HG02938 (cell line): ENCODE data around the gene PLOD2.
A peak's percentile ranks its signal among the peaks of the same experiment; 100 is the strongest.

Experiments used
- ATAC-seq: cut with Tn5 transposase; IDR thresholded peaks from one replicate; pipeline ENCODE4 v1.9.1; 2021; ENCODE audit warnings: mild to moderate bottlenecking, moderate library complexity; ENCODE audit not compliant: unreplicated experiment

PLOD2 gene

DNA sequence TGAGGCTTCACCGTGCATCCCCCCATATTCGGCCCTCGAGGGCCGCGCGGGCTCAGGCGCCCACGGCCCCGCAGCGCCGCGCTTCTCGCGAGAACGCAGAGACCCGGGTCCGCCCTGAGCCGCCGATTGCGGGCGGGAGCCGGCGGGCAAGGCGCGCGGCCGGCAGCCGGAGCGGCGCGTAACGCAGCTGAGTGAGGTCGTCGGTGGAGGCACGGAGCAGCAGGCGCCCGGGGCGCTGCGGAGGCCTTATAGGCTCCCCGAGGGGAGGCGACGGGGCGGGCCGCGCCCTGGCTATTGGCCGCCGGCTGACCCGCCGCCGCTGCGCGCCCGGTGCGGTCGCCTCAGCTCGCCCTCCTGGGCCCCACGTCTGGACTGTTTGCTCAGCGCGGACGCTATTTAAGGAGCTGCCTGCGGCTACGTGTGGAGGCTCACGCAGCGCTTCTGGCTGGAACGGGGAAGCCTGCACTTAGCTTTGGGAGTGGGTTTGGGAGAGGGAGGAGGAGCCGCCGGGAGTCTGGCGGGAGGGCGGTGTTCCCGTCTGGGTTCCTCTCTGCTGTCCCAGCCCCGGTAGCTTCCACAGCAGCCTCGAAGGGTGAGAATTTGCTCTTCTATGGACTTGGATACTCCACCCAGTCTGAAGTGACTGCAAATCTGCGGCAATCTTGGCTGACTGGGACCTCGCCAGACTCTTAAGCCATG is at the start of gene PLOD2:
Gene PLOD2 (minus strand): TSS at position 221 of the 699 bp plus-strand sequence. CDS start 195 bp downstream, at position 26.
- ATAC-seq, result peak; percentile 42

GRCh38 chr3:146209371-146209770 is 48.4 kb upstream of the PLOD2 start:
- no peak for ATAC-seq

DNA sequence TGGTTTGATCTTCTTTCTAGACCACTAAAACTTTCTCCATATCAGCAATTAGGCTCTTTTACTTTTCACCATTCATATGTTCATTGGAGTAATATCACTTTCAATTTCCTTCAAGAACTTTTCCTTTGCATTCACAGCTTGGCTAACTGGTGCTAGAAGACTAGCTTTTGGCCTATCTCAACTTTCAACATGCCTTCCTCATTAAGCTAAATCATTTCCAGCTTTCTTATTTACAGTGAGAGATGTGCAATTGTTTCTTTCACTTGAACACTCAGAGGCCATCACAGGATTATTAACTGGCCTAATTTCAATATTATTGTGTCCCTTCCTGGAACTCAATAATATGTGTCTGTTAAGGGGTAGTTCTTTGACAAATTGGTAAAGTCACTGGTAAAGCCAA is 42.8 kb upstream of the PLOD2 start:
- ATAC-seq, result no peak

DNA sequence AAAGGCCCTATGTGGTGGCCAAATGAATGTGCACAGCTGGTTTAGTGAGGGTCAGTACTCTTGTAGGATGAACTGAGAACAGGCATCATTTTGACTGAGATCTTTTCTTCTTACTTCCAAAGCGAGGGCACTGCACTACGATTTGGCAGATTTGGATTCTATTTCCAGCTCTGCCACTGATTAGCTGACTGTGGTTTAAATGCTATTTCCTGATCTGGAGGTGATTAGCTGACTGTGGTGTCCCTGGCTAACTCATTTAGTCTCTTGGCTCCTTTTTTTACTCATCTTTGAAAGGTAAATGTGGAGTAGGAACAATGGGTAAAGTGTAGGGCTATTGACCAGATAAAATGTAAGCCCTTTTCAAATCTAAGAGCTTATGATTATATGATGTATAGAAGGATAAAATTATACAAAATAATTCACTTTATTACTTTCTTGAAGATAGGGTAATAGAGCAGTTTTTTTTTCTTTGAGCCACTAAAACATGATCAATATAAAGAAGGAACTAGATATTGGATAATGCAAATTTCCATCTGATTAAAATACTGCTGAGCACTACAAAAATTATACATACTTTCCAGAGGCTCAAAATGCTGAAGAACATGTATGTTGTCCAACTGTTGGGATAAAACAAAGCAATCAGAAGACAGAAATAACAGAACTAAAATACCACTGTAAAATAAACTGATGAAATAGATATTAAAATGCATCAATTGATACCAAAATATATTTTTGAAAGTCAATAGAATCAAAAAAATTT is 39.7 kb upstream of the PLOD2 start:
- no peak for ATAC-seq

DNA sequence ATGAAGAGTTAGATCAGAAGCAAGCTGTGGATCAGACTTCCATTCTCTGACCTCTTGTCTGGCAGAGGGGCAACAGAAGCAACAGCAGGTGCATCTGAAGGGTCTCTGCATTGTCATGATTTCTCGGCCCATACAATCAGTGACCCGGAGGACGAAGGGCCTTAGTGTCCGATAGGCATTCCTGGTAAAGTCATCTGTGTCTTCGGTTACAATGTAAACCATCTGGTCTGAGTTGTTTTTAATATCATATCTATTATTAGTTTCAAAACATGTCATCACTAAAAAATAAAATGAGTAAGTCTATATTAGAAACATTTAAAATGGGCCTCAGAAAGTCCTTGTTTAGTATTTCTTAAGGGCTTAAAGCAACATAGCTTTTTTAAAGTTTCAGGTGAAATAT is 38.8 kb upstream of the PLOD2 start:
- ATAC-seq, result no peak

- ATAC-seq, result no peak
Observed at GRCh38 chr3:146196789-146197188, 35.8 kb upstream of the PLOD2 start.

DNA sequence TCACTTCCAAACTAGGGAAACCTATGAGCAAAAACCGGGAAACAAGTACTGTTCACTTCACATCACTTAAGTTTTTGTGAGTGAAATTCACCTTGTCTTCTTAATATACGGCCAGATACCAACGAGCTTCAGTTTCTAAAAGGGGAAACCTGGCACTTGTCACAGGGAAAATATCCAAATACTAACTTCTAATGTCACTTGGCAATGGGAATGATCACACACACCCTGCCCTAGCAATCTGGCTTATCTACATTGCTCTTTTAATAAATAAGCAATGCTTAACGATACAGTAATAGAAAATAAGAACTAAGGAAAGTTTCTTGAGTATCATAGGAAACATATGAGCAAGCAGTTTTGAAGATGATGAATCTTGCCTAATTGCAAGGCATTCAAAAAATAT is 34.6 kb upstream of the PLOD2 start:
- ATAC-seq, result no peak

DNA sequence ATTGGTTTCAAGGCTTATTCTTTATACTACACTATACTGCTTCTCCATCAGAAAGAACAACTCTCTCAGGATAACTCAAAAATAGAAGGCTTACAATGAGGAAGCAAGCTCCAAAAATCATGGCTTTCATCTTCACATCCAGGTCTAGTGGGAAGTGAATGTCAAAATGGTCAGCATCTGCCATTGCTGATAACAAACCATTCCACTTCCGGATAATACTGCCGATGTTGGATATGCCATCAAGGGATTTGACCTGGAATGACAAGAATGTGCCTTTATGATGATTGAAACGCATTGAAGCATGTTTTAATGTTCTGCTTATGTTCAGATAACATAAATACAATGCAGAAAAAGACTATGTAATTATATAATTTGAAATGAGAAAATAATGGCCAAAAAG is 34.0 kb upstream of the PLOD2 start:
- ATAC-seq, result no peak

- no peak for ATAC-seq
Observed at GRCh38 chr3:146191051-146191450, 30.1 kb upstream of the PLOD2 start.

DNA sequence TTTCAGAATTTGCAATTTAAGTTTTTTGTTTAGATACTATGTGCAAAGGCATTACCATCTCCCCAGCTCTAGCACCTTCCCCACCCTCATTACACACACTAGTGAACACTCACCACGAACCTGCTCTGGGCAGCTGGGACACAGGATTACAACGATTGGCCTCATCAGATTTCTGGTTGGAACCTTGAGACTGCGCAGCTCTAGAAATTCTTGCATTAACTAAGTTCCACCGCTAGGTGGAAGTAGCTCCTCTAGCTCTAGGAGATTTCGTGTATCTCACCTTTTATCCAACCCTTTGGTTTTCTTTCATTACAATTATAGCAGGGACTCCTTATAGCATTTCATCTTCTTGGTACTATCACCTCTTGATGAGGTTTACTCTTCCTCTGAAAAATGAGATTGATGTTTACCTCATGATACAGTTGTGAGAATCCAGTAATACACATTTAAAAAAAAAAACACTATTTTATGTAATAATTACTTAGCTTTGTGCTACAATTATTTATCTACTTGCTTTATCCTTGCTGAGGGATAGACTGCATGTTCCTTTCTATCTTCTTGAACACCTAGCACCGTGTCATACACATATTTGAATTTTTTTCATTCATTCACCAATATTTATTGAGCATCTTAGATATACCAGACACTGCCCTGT is 28.7 kb upstream of the PLOD2 start:
- peak; percentile 99 for ATAC-seq

DNA sequence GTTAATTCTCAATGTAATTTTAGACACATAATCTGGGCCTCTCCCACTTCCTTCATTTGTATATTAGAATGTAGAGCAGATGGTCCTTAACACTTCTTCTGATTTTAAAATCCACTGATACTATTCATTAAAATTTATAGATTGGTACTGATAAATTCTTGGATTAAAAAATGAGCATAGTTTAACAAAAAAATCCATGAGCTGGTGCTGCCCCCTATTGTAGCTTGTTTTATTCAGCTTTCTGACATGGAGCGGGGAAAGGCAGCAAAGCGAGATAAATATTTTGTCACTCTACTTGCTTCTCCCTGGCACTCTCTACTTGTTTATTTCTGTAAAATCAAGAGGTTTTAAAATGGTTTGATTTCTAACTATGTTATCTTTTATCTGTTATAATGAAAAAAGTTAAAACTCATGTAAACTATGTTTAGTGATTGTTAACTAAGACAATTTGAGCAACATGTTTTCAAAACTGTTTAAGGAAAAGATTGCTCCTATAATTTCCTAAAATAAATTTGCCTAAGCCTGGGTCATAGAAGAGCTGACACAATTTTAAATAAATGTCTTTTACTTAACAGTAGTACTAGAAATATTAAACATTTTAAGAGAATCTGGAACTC is 26.5 kb upstream of the PLOD2 start:
- no peak for ATAC-seq

DNA sequence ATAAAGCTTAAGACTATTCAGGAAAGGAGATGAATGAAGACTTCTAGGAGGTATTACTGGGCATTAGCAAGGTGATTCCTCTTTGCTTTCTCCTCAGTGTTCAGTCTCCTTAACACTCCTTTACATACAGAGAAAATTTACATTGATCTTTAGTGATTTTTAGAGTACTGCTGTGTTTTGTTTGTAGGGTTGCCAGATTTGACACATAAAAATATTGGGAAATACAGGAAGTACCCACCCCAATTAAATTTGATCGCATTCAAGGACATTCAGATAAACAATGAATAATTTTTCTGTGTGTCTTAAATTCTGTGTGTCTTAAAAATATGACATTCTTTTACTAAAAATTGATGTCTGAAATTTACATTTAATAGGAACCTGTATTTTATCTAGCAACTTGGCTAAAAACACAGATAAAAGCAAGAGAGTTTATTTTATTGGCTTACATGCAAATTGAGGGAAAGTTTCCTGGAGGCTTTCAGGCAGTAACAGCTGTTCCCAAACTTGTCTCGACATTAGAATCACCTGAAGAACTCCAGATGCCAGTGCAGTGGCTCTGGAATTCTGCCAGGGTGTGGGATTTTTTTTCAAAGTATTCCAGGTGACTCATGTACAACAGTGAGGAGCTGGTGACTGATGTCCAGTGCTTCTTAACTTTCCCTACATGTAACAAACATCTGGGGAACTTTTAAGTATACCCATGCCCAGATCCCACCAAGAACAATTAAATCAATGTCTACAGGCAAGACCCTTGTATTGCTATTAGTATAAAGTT is 23.4 kb upstream of the PLOD2 start:
- ATAC-seq, result no peak

- ATAC-seq, result no peak
Observed at GRCh38 chr3:146181216-146181615, 20.2 kb upstream of the PLOD2 start.

- no peak for ATAC-seq
Observed at GRCh38 chr3:146180376-146180775, 19.4 kb upstream of the PLOD2 start.

DNA sequence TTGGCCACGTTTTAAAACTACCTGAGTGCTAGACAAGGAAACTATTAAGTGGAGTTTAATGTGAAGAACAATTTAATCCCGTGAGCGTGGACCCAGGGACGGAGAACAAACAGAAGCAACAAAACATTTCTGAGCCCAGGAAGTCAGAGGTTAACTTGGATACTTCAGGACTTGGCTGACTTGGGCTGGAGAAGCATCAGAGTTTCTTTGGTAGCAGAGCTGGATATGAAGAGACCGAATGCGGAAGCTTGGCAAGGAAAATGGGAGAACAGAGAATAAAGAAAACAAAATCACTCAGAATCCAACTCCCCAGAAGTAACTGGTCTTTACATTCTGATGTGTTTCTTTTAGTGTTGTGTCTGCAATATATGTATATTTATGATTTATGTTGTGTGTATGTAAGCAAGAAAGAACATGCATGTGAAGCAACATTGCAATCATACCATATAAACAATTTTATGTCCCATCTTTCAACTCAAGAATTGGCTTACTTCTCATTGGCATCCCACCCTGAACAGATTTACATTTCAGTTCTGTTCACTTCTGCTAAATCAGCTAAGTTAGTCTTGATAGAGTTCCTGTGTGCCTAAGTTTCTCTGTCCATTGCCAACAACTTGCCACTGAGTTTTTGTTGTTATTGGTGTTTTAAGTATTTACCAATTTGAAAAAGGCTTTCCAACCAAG is 17.2 kb upstream of the PLOD2 start:
- no peak for ATAC-seq

DNA sequence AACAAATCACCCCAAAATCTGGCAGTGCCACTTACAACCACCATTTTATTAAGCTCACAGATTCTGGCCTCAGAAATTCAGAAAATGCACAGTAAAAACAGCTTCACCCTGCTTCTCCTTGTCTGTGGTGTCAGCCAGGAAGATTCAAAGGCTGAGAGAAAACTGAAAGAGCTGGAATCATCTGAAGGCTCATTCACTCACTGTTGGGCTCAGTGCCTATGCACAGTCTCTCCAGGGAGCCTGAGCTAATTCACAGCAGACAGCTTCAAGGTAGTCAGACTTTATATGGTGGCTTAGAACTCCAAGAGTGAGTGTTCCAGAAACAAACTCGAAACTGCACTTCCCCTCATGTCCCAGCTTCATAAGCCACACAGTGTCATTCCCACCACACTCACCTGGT is 16.5 kb upstream of the PLOD2 start:
- ATAC-seq, result no peak

GRCh38 chr3:146177072-146177471 is 16.1 kb upstream of the PLOD2 start:
- no peak for ATAC-seq

DNA sequence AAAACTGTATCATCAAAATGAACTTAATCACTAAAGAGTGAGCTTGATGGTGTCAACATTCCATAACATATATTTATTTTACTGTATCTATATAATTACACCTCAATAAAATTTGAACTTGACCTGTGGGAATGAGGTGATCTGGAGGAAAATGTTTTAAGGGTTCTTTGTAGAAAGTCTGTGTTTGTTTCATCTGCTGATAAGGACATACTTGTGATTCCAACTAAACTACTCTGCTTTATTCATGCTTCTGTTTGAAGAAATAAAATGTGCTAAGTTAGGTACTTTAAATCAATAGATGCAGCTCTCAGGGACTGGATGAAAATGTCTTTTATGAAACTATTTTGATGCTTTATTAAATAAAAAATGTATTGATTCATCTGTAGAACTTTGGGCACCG is 11.6 kb upstream of the PLOD2 start:
- no peak for ATAC-seq

DNA sequence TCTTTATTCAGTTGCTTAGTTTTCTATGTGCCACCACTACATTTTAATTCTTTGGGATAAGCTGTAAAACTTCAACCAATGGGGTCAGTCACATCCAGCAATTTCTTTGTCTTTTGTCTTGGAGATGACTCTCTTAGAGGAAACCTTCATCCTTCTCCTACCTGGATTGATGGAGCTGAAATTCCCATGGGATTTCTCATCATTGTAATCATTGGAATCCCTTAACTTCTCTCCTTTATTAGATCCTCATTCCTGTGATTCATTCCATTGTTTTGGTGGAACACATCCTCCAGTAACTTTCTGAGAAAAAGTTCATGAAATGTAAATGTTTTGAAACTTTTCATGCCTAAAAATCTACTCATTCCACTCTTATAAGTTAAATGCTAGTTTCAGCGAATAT is 9.6 kb upstream of the PLOD2 start:
- no peak for ATAC-seq

DNA sequence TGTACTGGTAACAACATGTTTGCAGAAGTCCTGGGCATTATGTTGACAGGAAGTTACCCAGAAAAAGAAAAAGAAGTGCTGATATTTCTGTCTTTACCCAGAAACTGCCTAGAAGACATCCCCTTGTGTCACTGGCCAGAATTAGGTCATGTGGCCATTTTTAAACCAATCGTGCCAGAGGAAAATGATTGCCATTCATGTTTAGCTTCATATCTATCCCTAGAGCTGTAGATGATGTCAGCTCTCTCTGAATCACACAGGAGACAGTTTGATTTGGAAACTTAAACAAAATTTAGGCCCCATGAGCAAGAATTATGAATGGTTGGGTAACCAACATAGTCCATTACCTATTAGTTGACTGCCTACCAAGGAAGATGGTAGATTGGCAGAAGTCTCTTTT is 8.9 kb upstream of the PLOD2 start:
- no peak for ATAC-seq
